Vein endothelial cell (primary cell): ENCODE results near the gene PKP1. TPM values are rescaled to one million over a fixed set of nuclear protein-coding genes. Genes with fewer than 3 reads are reported as not detected.

Experiments used
- total RNA-seq: library from RNA; depleted of rRNA; stranded (reverse); fragments of >200 nt; gene quantifications from 2 replicates; pipeline ENCODE4 v1.2.3, GENCODE V29; 2012

Gene PKP1
- total RNA-seq = under 0.01 and 0.10 TPM in 2 replicates

GRCh38 chr1:201282931-201283829, at the start of gene PKP1:
Gene PKP1 (plus strand): TSS chr1:201283506. CDS start chr1:201283703, 197 bp downstream.

DNA sequence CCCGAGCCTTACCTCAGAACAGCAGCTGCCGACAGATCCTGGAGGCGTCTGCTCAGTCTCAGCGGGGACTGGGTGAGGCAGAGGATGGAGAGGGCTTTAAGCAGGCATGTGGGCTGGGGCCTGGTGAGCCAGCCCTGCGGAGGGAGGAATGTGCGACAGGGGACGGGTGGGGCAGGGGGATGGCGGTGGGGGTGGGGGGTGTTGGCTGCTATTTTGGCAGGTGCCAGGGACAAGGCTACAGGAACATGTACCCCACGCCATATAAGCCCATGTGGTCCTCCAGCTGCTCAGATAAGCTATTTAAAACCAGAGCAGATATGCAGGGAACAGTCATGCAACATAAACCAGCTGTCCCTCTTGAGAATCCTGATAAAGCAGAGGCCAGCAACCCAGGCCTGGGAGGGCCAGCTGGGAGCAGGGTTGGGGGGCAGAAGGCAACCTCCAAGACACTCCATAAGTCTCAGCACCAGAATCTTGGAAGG, 94.3 kb downstream of the PKP1 start, which contains the start of gene TNNT2:
Gene TNNT2 (minus strand): TSS at position 70 of the 482 bp plus-strand sequence. CDS start 4,426 bp downstream, outside the sequence.

Other genes starting within 250 kb of the PKP1 start
- gene CACNA1S, start 171.1 kb upstream of the PKP1 start, total RNA-seq = not detected in 2 replicates
- gene ASCL5, start 156.3 kb upstream of the PKP1 start, total RNA-seq = not detected in 2 replicates
- gene TMEM9, start 129.0 kb upstream of the PKP1 start, total RNA-seq = 32.7 and 46.7 TPM in 2 replicates
- not detected in 2 replicates for gene IGFN1, start 92.7 kb upstream of the PKP1 start, total RNA-seq
- not detected in 2 replicates for gene TNNT2, start 94.2 kb downstream of the PKP1 start, total RNA-seq
- not detected in 2 replicates for gene LAD1, start 115.8 kb downstream of the PKP1 start, total RNA-seq
- not detected in 2 replicates for gene TNNI1, start 138.2 kb downstream of the PKP1 start, total RNA-seq
- 42.5 and 44.5 TPM in 2 replicates for gene PHLDA3, start 185.7 kb downstream of the PKP1 start, total RNA-seq
- gene CSRP1, start 223.6 kb downstream of the PKP1 start, total RNA-seq = 349 and 445 TPM in 2 replicates